Stimulated activated CD4-positive, alpha-beta T cell treated with anti-CD3 and anti-CD28 coated beads, TNF-alpha, amount 100 ng/mL, for 4 hours (primary cell): Measurements from ENCODE around the gene FSTL4.

Source experiments
- DNase-seq, 3 experiments: peaks; one replicate each; pipeline ENCODE4 v3.0.0-alpha.2; 2020; ENCODE audit warnings: low read depth in 3 of 3

The FSTL4 gene

DNA sequence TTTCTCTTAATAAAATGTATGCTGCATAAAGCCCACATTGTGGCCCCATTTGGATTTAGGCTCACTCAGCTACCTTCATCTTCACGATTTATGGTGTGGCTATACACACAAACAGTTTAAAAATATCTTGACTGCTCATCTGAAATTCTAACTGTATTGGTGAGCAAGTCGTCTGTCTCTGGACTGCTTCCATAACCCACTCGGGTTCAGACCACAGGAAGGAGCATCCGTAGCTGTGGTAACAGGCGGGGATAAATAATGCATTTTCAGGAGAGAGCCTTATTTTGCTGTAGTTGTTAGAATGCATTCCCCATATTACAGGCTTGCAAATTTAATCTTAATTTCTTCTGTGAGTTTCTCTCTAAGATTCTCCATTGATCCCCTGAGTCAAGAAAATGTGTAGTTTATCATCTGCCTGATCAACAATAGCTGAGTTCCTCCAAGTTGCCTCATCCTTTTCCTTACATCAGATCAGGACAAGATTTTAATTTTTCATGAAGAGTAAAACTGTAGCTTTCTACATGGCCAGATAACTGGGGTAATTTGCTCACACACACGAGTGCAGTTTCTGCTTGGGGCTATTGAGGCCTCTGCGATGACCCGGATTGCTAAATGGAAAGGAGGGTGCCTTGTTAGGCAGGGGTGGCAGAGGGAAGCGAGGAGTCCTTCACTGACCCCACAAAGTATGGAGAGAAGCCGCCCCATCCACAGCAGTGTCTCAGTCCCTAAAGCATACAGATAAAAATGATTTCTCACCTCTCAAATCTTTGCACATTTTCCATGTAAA lies 133.9 kb downstream of the FSTL4 start:
- no peak for DNase-seq

DNA sequence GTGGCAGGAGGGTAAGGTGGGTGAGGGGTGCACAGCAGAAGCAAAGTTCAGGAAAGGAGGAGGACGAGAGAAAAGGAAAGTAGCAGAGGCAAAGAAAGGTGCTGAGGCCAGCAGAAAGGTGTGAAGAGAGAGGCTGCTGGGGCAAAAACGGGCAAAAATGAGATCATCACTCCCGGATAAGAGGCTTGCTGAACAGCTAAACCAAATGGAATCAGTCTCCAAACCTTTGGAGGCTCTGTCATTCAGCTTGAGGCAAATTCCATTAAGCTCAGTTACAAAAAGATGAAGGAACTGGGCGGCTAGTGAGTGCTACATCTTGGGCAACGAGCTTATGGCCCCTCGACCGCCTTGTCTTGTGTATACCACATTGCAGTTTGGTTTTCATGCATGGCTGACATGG lies 136.4 kb downstream of the FSTL4 start:
- DNase-seq = no peak

DNA sequence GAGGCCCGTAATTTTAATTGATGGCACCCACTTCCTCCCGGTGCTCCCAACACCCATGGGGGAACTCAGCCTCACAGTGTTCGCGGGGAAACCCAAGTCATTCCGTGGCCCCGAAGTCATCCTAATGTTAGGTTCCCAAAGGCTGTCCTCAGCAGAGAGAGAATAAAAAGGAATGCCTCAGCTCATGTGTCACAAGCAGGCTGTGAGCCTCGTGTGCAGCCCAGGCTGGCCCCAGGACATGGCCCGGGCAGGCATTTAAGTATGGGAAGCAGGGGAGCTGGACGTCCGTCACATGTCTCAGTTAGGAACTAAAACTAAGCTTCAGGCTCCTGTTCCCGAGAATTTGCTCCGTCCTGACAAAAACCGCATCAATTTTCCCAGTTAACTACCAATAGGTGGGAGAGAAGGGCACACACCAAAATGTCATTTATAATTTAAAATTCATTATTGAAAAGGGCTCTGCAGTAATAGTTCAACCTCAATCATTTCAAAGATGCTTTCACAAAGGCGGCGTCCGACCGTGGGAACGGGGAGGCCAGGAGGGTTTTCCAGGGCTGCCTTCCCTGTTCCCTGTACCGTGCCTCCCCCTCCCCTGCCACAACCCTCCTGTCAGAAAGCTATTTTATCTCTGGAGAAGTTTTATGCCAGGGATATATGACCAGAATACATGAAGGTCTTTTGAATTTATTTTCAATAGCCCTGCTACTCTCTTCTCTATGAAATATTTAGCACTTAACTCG lies 137.3 kb downstream of the FSTL4 start:
- no peak for DNase-seq

DNA sequence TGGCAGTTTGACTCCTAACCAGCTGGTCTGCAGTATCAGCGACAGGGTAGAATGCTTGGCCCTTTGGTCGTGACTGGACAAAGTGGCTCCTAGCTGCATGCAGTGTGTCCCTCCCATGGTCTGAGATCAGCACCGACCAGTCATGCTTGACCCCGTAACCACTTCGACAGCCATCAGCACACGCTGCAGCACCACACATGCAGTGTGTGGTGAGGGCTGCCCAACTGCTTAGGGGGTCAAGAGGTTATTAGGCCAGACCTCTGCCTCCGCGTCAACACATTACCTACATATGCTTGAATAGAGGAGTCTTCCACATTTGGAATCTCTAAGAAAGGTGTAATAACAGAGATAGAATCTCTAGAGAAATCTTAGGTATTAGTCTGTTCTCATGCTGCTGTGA lies 139.1 kb downstream of the FSTL4 start:
- DNase-seq = no peak

- DNase-seq = no peak
Observed at GRCh38 chr5:133472829-133473228, 139.5 kb downstream of the FSTL4 start.

DNA sequence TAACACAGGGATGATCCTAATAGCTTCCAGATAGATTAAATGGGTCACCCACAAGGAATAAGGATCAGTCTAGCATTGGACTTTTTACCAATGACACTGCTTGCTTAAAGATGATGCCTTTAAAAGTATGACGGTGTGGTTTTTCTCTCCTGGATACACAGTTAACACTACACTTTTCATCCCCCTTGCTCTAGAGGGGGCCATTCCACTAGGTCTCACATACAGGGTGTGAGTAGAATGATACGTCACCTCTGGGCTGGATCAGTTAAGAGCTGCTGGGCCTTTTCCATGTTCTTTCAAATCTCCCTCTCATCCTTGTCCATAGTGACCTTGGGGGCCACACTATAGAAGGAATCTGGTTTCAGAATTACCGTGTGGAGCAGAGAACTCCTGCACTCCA lies 140.6 kb downstream of the FSTL4 start:
- no peak for DNase-seq

DNA sequence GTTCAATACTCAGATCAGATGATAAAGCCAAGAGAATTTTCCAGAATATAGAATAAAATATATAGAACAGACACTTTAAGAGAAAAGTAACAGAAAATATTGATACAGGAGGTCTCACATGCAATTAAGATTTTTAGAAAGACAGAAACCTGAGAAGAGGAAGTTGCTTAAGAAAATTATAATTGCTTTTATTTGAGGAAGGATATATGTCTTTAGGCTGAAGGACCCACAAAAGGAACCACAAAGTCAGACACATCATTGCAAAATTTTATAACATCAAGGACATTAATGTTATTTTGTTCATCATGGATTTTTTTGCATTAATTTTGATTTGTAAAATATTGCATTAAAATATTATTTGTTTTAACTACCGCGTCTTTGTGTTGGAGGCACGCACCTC lies 141.5 kb downstream of the FSTL4 start:
- DNase-seq = no peak

GRCh38 chr5:133469846-133470245 lies 142.5 kb downstream of the FSTL4 start:
- DNase-seq = no peak

DNA sequence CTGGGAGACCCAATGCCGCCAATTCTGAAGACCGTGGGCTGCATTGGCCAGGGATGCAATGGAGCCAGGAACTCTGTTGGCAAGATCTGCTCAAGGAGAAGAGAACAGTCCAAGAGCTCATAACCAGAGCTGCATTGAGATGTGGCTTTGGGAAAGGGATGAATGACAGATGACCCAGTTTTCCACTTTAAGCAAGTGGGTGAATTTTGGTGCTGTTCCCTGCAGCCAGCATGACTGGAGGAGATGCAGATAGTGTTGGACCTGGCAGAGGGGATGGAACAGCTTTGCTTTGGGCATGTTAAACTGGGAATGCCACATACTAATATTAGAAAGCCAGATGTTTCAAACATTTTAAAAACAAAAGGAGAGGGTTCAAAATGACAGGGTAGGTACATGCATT lies 143.1 kb downstream of the FSTL4 start:
- DNase-seq = no peak

DNA sequence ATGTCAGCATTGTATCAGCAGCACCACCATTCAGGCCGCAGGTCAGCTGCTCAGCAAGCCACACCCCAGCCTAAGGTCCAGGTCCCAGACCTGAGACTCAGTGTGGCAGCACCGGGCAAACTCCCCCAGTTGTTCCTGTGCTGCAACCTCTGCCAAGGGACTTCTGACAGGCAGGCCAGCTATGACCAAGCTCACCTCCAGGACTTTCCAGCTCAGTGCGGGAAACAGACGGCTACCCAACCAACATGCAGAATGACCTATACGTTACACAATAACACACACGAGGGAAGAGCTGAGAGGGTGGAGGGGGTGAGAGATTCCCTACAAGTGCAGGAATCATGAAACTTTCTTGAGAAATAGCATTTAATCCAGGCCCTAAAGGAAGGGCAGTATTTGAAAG lies 143.7 kb downstream of the FSTL4 start:
- DNase-seq = no peak

- DNase-seq = no peak
Observed at GRCh38 chr5:133467826-133468463, 144.4 kb downstream of the FSTL4 start.

GRCh38 chr5:133467335-133467779 lies 145.0 kb downstream of the FSTL4 start:
- no peak for DNase-seq

DNA sequence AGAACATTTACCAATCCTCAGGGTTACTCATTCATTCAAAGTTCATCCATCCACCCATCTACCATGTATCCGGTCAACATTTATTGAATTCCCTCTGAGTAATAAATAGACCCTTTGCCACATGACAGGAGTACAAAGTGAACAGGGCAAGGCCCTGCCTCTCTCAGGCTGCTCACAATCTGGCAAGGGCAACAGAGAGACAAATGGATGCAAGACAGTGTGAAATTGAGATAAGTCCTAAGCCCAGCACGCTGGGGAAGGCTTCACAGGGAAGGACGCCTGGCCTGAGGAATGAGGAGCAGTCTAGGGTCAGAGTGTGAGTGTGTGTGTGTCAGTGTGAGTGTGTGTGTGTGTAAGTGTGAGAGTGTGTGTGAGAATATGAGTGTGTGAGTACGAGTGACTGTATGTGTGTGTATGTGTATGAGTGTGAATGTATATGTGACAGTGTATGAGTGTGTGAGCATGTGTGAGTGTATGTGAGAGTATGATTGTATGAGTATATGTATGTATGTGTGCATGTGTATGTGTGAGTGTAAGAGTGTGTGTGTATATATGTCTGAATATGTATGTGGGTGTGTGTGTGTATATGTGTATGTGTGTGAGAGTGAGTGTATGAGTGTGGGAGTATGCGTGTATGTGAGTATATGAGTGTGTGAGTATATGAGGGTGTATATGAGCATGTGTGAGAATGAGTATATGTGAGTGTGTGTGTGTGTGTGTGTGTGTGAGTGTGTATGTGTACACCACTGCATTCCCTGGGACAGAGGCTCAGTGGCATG lies 145.6 kb downstream of the FSTL4 start:
- DNase-seq = no peak

- no peak for DNase-seq
Observed at GRCh38 chr5:133464013-133464412, 148.3 kb downstream of the FSTL4 start.

DNA sequence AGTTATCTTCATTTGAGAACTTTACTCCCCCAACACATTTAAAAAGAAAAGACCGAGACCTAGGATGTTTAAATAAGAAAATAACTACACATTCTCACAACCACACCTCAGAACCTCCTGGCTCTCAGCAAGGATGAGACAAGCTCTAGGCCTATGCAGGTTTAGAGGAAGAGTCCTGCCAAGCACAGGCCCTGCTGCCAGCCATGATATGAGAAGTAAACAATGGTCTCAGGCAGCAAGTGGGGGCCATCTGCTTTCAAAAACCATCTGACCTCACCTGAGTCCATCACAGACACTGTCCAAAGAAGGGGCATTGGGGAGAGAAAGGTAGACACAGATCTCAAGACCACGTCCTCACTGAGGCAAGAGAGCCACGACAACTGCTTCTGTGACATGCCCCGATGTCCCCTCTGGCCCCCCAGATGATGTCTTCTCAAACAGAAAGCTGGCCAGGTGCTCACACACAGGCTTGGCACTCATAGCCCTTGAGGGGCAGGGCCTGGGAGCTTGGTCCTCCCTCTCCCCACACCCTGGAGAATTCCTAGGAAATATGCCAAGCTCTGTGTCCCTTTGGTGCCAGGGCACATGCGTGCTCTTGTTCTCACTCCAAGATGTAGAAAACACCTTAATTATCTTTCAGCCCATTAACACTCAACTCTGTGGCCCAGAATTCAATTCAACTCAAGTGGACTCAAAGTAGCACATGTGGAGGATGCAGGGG lies 150.4 kb downstream of the FSTL4 start:
- DNase-seq = no peak

- DNase-seq = no peak
Observed at GRCh38 chr5:133460172-133460758, 152.1 kb downstream of the FSTL4 start.

DNA sequence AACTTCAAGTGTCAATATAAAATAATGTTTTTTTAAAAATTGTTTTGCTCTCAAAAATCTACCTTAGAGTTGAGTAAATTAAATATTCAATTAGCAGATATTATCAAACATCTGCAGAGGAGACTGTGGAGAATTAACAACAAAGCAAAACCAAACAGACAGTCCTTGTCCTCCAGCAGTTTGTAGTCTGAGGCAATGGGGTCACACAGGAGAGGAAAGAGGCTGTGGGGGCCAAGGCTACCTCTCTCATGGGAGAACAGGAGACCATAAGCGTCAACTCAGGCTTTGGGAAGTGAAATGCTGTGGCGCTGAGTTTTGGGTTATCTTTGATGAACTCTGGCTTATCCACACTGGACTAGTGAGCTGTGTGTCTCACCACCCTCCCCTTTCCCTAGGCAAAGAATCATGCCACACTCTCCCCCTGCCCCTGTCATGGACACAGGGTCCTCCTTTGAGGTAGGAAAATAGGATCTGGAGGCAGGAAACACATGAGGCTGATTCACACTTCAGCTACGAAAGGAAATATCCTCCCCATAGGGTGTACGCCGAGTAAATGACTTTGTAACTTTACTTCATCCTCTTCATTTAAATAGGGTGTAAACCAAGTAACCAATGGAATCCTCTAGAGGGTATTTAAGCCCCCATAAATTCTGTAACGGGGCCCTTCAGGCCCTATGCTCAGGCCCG lies 152.7 kb downstream of the FSTL4 start:
- no peak for DNase-seq

- DNase-seq = no peak
Observed at GRCh38 chr5:133458435-133458834, 153.9 kb downstream of the FSTL4 start.

DNA sequence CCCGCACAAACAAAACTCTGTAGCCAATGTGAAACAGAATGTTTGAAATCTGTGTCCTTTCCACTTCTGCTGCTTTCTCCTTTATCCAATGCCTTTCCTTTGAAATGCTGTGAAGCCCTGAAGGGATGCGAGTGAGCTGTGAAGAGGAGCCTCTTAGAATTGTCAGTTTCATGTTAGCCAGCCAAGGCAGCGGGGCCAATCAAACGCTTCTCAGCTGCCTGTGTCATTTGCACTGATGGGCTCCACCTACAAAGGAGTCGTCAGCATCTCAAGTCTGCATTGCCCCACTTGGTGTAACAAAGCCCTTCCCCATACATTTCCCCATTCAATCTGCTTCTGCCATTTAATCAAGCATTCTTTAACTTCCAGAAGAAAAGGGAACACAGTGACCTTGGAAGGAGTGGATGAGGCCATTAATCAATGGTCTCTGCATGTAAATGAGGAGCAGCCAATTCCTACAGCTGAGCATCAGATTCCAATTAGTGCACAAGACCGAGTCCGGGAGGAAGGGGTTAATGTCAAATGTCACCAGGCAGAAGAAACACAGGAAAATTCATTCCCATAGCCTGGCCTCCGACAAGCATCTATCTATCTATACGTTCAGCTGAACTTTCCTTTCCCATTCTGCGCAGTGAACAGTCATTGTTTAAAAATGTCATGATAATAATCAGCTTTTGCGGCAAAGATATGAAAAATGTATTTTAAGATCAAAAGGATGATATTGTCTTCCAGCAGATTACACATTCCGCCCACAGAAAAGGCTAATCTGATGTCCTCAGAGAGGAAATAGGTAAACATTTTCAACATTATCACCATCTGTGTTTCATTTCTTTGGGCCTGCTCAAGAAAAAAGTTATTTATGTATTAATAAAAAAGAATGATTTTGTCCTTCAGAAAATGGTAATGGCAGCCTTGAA lies 154.6 kb downstream of the FSTL4 start:
- no peak for DNase-seq
